H9 (cell line): ENCODE data around the gene IP6K3. TPM values are rescaled to one million over a fixed set of nuclear protein-coding genes. Genes with fewer than 3 reads are reported as not detected.

Experiments used
- DNase-seq: peaks from one replicate; pipeline ENCODE4 v3.0.0-alpha.2; 2017
- H2AFZ ChIP-seq: one replicate; pipeline ENCODE4 v1.6.1; 2013; ENCODE audit warnings: mild to moderate bottlenecking, low read length, control low read depth, moderate library complexity
- H2AK5ac ChIP-seq: 2 replicates; pipeline ENCODE4 v1.6.1; 2013; ENCODE audit warnings: low read length, control low read depth, mixed read lengths; ENCODE audit not compliant: insufficient read length
- H2BK120ac ChIP-seq: one replicate; pipeline ENCODE4 v1.6.1; 2013; ENCODE audit warnings: low read depth, mild to moderate bottlenecking, low read length, control low read depth, inconsistent platforms; ENCODE audit not compliant: poor library complexity, severe bottlenecking
- H2BK12ac ChIP-seq: 2 replicates; pipeline ENCODE4 v1.6.1; 2013; ENCODE audit warnings: low read length, control low read depth, mixed read lengths, low read depth; ENCODE audit not compliant: insufficient read length
- H2BK15ac ChIP-seq: 2 replicates; pipeline ENCODE4 v1.6.1; 2013; ENCODE audit warnings: low read depth, low read length, control low read depth
- H2BK20ac ChIP-seq: one replicate; pipeline ENCODE4 v1.6.1; 2013; ENCODE audit warnings: low read depth, mild to moderate bottlenecking, low read length, control low read depth, inconsistent platforms; ENCODE audit not compliant: poor library complexity, severe bottlenecking
- H2BK5ac ChIP-seq: 2 replicates; pipeline ENCODE4 v1.6.1; 2013; ENCODE audit warnings: low read length, control low read depth, mixed read lengths; ENCODE audit not compliant: insufficient read length
- H3K14ac ChIP-seq: 2 replicates; pipeline ENCODE4 v1.6.1; 2013; ENCODE audit warnings: low read length, control low read depth; ENCODE audit not compliant: insufficient read depth
- H3K18ac ChIP-seq: 2 replicates; pipeline ENCODE4 v1.6.1; 2013; ENCODE audit warnings: low read depth, mild to moderate bottlenecking, mixed read lengths, low read length, control low read depth; ENCODE audit not compliant: insufficient read length
- H3K23ac ChIP-seq: 2 replicates; pipeline ENCODE4 v1.6.1; 2013; ENCODE audit warnings: low read length, control low read depth, mixed read lengths, low read depth; ENCODE audit not compliant: insufficient read length
- H3K23me2 ChIP-seq: 2 replicates; pipeline ENCODE4 v1.6.1; 2013; ENCODE audit warnings: low read depth, mild to moderate bottlenecking, mixed read lengths, low read length, control low read depth; ENCODE audit not compliant: insufficient read length, poor library complexity, severe bottlenecking
- H3K27ac ChIP-seq: 2 replicates; pipeline ENCODE4 v1.5.1; 2013; ENCODE audit warnings: low read length, control low read depth, mixed read lengths, low read depth; ENCODE audit not compliant: insufficient read length
- H3K27me3 ChIP-seq: 2 replicates; pipeline ENCODE4 v1.6.1; 2013; ENCODE audit warnings: low read length, control low read depth, inconsistent platforms; ENCODE audit not compliant: insufficient read depth
- H3K4ac ChIP-seq: 2 replicates; pipeline ENCODE4 v1.6.1; 2013; ENCODE audit warnings: low read depth, mild to moderate bottlenecking, control low read depth, inconsistent platforms, low read length, moderate library complexity
- H3K4me1 ChIP-seq: 2 replicates; pipeline ENCODE4 v1.6.1; 2013; ENCODE audit warnings: low read length, control low read depth, inconsistent platforms; ENCODE audit not compliant: insufficient read depth
- H3K4me2 ChIP-seq: 2 replicates; pipeline ENCODE4 v1.6.1; 2013; ENCODE audit warnings: low read length, control low read depth, mixed read lengths; ENCODE audit not compliant: insufficient read length, insufficient read depth
- H3K56ac ChIP-seq: 2 replicates; pipeline ENCODE4 v1.6.1; 2013; ENCODE audit warnings: low read depth, mild to moderate bottlenecking, mixed read lengths, low read length, control low read depth; ENCODE audit not compliant: insufficient read length
- H3K79me1 ChIP-seq: 2 replicates; pipeline ENCODE4 v1.6.1; 2013; ENCODE audit warnings: low read depth, mild to moderate bottlenecking, moderate library complexity, low read length, control low read depth, inconsistent platforms; ENCODE audit not compliant: insufficient read depth, poor library complexity, severe bottlenecking
- H3K79me2 ChIP-seq: 2 replicates; pipeline ENCODE4 v1.6.1; 2013; ENCODE audit warnings: low read length, control low read depth, inconsistent platforms; ENCODE audit not compliant: insufficient read depth
- H3K9ac ChIP-seq: 2 replicates; pipeline ENCODE4 v1.6.1; 2013; ENCODE audit warnings: low read length, control low read depth, mixed read lengths; ENCODE audit not compliant: insufficient read length; ENCODE audit errors: extremely low read depth
- H3K9me3 ChIP-seq: one replicate; pipeline ENCODE4 v1.6.1; 2013; ENCODE audit warnings: low read depth, low read length, inconsistent platforms; ENCODE audit not compliant: control insufficient read depth
- H3T11ph ChIP-seq: one replicate; pipeline ENCODE4 v1.6.1; 2013; ENCODE audit warnings: mild to moderate bottlenecking, low read length, control low read depth, inconsistent platforms
- H4K20me1 ChIP-seq: one replicate; pipeline ENCODE4 v1.6.1; 2013; ENCODE audit not compliant: control insufficient read depth, insufficient read length, insufficient read depth
- H4K5ac ChIP-seq: 2 replicates; pipeline ENCODE4 v1.6.1; 2013; ENCODE audit warnings: low read depth, mild to moderate bottlenecking, mixed read lengths, low read length, control low read depth; ENCODE audit not compliant: insufficient read length
- H4K8ac ChIP-seq: replicated peaks from 2 replicates; pipeline ENCODE4 v1.6.1; 2013; ENCODE audit warnings: low read length, control low read depth, mixed read lengths, low read depth; ENCODE audit not compliant: insufficient read length
- H4K91ac ChIP-seq: 2 replicates; pipeline ENCODE4 v1.6.1; 2013; ENCODE audit warnings: low read depth, mild to moderate bottlenecking, moderate library complexity, mixed read lengths, low read length, control low read depth; ENCODE audit not compliant: insufficient read length
- H3K27ac Mint-ChIP-seq, 3 experiments: 2 replicates in 2 of 3; 3 replicates in 1 of 3; pipeline ENCODE4 v1.8.0; 2020 to 2021; ENCODE audit warnings: mixed read lengths in 3 of 3, mild to moderate bottlenecking in 1 of 3, moderate library complexity in 1 of 3
- H3K27me3 Mint-ChIP-seq: 2 replicates; pipeline ENCODE4 v1.8.0; 2021; ENCODE audit warnings: low read depth, mild to moderate bottlenecking, moderate library complexity, mixed read lengths
- H3K36me3 Mint-ChIP-seq, 3 experiments: 2 replicates in 2 of 3; 3 replicates in 1 of 3; pipeline ENCODE4 v1.8.0; 2020 to 2021; ENCODE audit warnings: low read depth in 3 of 3, mixed read lengths in 3 of 3; ENCODE audit not compliant: insufficient read depth in 1 of 3
- H3K4me1 Mint-ChIP-seq, 2 experiments: 2 replicates each; pipeline ENCODE4 v1.8.0; 2020; ENCODE audit warnings: mixed read lengths in 2 of 2
- H3K4me3 Mint-ChIP-seq, 2 experiments: 2 replicates in 1 of 2; 3 replicates in 1 of 2; pipeline ENCODE4 v1.8.0; 2020 to 2021; ENCODE audit warnings: mild to moderate bottlenecking in 2 of 2, mixed read lengths in 2 of 2, moderate library complexity in 1 of 2
- H3K9me3 Mint-ChIP-seq, 2 experiments: 2 replicates in 1 of 2; 3 replicates in 1 of 2; pipeline ENCODE4 v1.8.0; 2020; ENCODE audit warnings: mild to moderate bottlenecking in 2 of 2, mixed read lengths in 2 of 2, moderate library complexity in 1 of 2
- WGBS: extraction: QIAGEN DNeasy Blood & Tissue Kit; methylation state at CpG from one replicate; pipeline ENCODE4 v1.1.7; 2013; ENCODE audit warnings: missing lambda C conversion rate, low lambda C conversion rate, mixed read lengths; ENCODE audit not compliant: insufficient read length; ENCODE audit errors: extremely low coverage; 5-methylcytosine and 5-hydroxymethylcytosine counted together
- total RNA-seq: library from RNA; stranded (reverse); gene quantifications from 2 replicates; pipeline ENCODE4 v1.2.1, GENCODE V29; 2021
- TF ChIP-seq, protein P1 (sequence below): fragments of 200-600 bp; sonication (generic); conservative IDR thresholded peaks from 3 replicates; pipeline ENCODE4 v1.8.0; 2021; ENCODE audit warnings: antibody characterized with exemption, mild to moderate bottlenecking

Gene IP6K3
- total RNA-seq, 1 experiment from 2014 or later = 0.46 TPM

DNA sequence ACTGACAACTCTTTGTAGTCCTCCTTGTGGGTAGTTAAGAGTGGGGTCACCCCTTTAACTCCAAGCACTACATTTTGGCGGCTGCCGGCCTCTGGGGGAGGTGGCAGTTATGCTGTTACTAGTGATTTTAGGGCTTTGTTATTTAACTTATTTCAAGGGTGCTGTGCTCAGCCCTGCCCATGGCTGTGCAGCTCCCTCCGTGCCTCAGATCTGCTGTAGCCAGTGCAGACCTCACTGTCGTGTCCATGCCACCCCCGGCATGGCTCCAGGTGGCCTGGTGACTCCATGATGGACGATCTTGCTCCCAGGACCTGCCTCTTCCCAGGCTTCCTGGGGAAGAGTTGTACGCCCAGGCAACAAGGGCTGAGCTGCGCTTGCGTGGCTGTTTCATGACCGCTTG is 50.6 kb downstream of the IP6K3 start:
- Histone ChIP-seq H2BK15ac (no peak overlapping the region), H3K18ac (no peak overlapping the region), H3K79me1 (no peaks in the 10 kb centered on the region), H3K4ac (no peak overlapping the region), H3K9ac (no peak overlapping the region), H3K14ac (no peak overlapping the region), H3T11ph (no peak overlapping the region), H3K23me2 (no peaks in the 10 kb centered on the region), H3K27me3 (no peaks in the 10 kb centered on the region), H2BK12ac (no peak overlapping the region), H3K4me2 (no peak overlapping the region), H2AFZ (no peak overlapping the region), H4K91ac (no peak overlapping the region), H3K4me1 (0 out of 2 replicates have a peak, but pooled peaks cover 3% of the 10 kb centered on the region), H2BK120ac (no peak overlapping the region), H3K27ac (no peak overlapping the region), H4K8ac (no peak overlapping the region), H4K5ac (no peak overlapping the region), H3K9me3 (no peaks in the 10 kb centered on the region), H3K79me2 (no peaks in the 10 kb centered on the region), H3K23ac (no peak overlapping the region), H2AK5ac (no peak overlapping the region), H4K20me1 (no peaks in the 10 kb centered on the region), H3K56ac (no peak overlapping the region), H2BK5ac (no peak overlapping the region), H2BK20ac (no peak overlapping the region)
- H3K9me3 Mint-ChIP-seq = no peaks in the 10 kb centered on the region
- H3K4me3 Mint-ChIP-seq = no peak overlapping the region
- H3K4me1 Mint-ChIP-seq = peaks cover 17 to 20% of the 10 kb centered on the region in 2 experiments
- H3K36me3 Mint-ChIP-seq = peaks cover 22 to 88% (median 75%) of the 10 kb centered on the region in 3 experiments; a peak in 6 of 7 replicates
- no peaks in the 10 kb centered on the region for H3K27me3 Mint-ChIP-seq
- no CpG with 5 or more reads among the region's 10 CpGs for WGBS
- TF ChIP-seq, protein P1, sequence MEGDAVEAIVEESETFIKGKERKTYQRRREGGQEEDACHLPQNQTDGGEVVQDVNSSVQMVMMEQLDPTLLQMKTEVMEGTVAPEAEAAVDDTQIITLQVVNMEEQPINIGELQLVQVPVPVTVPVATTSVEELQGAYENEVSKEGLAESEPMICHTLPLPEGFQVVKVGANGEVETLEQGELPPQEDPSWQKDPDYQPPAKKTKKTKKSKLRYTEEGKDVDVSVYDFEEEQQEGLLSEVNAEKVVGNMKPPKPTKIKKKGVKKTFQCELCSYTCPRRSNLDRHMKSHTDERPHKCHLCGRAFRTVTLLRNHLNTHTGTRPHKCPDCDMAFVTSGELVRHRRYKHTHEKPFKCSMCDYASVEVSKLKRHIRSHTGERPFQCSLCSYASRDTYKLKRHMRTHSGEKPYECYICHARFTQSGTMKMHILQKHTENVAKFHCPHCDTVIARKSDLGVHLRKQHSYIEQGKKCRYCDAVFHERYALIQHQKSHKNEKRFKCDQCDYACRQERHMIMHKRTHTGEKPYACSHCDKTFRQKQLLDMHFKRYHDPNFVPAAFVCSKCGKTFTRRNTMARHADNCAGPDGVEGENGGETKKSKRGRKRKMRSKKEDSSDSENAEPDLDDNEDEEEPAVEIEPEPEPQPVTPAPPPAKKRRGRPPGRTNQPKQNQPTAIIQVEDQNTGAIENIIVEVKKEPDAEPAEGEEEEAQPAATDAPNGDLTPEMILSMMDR = no peak
- no peak for DNase-seq
- H3K27ac Mint-ChIP-seq = no peak overlapping the region
